ENCODE results near the gene LENG8.

GRCh38 chr19:54451997-54452396 is 3.0 kb downstream of the LENG8 start:
- TF ChIP-seq KLF10 (tag by site-specific recombination; IDR thresholded peaks at IDR 0.05) (no peak), ZBTB8A (tag by site-specific recombination; IDR thresholded peaks at IDR 0.05) (no peak), GFI1B (tag by site-specific recombination; IDR thresholded peaks at IDR 0.05) (no peak), ZNF133 (tag by site-specific recombination; IDR thresholded peaks at IDR 0.05) (no peak), SETDB1 (IDR thresholded peaks at IDR 0.05; ENCODE audit: insufficient read length, low read length) (no peak), CTCF (tag by site-specific recombination; IDR thresholded peaks at IDR 0.05) (no peak), TSHZ1 (tag by site-specific recombination; IDR thresholded peaks at IDR 0.05; ENCODE audit: borderline replicate concordance) (no peak), PRDM6 (tag by site-specific recombination; IDR thresholded peaks at IDR 0.05) (no peak), ZSCAN30 (tag by site-specific recombination; IDR thresholded peaks at IDR 0.05) (no peak), ZBTB17 (tag by site-specific recombination; IDR thresholded peaks at IDR 0.05) (no peak), ZNF280C (tag by site-specific recombination; IDR thresholded peaks at IDR 0.05) (no peak), TCF7L2 (IDR thresholded peaks at IDR 0.05; ENCODE audit: borderline replicate concordance, low read depth, low read length) (no peak)

Measured in HEK293 (cell line).